Measurements from ENCODE around the gene ING1. TPM values are rescaled to one million over a fixed set of nuclear protein-coding genes. Genes with fewer than 3 reads are reported as not detected.

The ING1 gene
- total and polyA plus RNA-seq, 2 of the 4 experiments (the other 2 are of a cell fraction): 9.1 to 13.5 TPM

DNA sequence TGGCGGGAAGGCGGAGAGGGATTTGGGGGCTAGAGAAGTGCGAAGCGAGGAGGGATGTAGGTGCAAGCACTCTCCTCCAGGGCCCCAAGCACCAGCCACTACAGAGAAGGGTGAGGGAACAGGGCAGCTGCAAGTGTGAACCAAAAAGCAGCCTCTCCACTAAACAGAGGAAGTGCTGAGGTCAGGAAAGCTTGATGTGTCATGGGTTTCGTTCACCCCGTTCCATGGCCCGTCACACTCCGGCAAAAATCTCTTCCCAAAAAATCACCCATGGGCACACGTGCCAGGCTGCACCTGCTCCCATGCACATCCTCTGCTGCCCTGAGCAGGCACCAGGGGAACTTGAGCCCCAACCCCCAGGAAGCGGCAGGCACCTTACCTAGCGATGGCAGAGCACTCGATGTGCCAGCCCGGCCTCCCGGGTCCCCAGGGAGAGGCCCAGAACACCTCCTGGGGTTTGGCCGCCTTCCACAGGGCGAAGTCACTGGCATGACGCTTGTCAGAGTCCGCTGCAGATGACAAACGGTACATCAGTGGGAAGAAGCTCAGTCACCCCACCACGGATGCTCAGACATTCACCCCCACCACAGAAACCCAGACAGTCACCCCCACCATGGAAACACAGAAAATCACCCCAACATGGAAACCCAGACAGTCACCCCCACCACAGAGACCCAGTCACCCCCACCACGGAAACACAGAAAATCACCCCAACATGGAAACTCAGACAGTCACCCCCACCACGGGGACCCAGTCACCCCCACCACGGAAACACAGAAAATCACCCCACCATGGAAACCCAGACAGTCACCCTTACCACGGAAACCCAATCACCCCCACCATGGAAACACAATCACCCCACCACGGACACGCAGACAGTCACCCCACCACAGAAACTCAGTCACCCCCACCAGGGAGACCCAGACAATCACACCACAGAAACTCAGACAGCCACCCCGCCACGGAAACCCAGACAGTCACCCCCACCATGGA, 36.6 kb upstream of the ING1 start:
- ChIA-PET CTCF (no interaction called here), POLR2A (ENCODE audit: unreplicated experiment) (interaction anchor here (0.7 kb wide), 1 partner anchor 36 kb away, joined by 4 read pairs; no protein-coding TSS in a partner anchor)
- no peak overlapping the region for H3K27ac ChIP-seq (ENCODE audit: insufficient read depth, low read length)
- H3K4me1 ChIP-seq (ENCODE audit: control insufficient read depth, insufficient read depth, low read length): no peaks in the 10 kb centered on the region
- H2BK5ac ChIP-seq (ENCODE audit: low read depth, low read length, poor library complexity, severe bottlenecking): no peak overlapping the region
- no TSS peak for BruUV-seq (replicated peaks)
- peaks cover 43% of the 10 kb centered on the region for H3K36me3 ChIP-seq (ENCODE audit: control insufficient read depth, insufficient read depth, low read length)
- H2BK120ac ChIP-seq (ENCODE audit: low read depth, low read length): no peak overlapping the region
- H2BK20ac ChIP-seq (ENCODE audit: low read depth, low read length): no peak overlapping the region
- peaks cover 10 to 12% of the 10 kb centered on the region in 2 experiments; a peak in 3 of 4 replicates for H3K79me1 ChIP-seq (ENCODE audit: low read depth in 1 of 2, low read length in 2 of 2)
- H4K91ac ChIP-seq (ENCODE audit: insufficient read depth, low read depth, low read length): no peak overlapping the region
- no peak overlapping the region for H2AK5ac ChIP-seq (ENCODE audit: low read depth, low read length)
- no peak overlapping the region for H3K23ac ChIP-seq (ENCODE audit: low read depth, low read length)
- no peak for ATAC-seq (ENCODE audit: low read depth)
- no peak overlapping the region for H2AK9ac ChIP-seq (replicated peaks; ENCODE audit: low read depth, low read length, poor library complexity)
- H4K8ac ChIP-seq (ENCODE audit: low read depth in 2 of 2, low read length in 2 of 2): no peak overlapping the region
- H4K5ac ChIP-seq (ENCODE audit: low read depth, low read length): no peak overlapping the region
- intact Hi-C loops (cut with micrococcal nuclease) (no loop called here), dilution Hi-C loops (cut with HindIII; ENCODE audit: low sequenced_read_pairs, unreplicated experiment) (no loop called here), in situ Hi-C loops (cut with MboI; ENCODE audit: low sequenced_read_pairs) (no loop called here)
- H2AFZ ChIP-seq (replicated peaks; ENCODE audit: low read length, poor library complexity): no peak overlapping the region
- no peak overlapping the region for H3K18ac ChIP-seq (ENCODE audit: low read depth, low read length)
- H3K4ac ChIP-seq (ENCODE audit: low read depth, low read length): no peak overlapping the region
- H3K4me2 ChIP-seq (ENCODE audit: low read depth, low read length): no peak overlapping the region
- no peak overlapping the region for H3K56ac ChIP-seq (ENCODE audit: extremely low read depth, insufficient read depth, low read length)
- no peaks in the 10 kb centered on the region for H3K27me3 ChIP-seq (ENCODE audit: control insufficient read depth, insufficient read depth, low read length)
- H4K20me1 ChIP-seq (ENCODE audit: insufficient read depth, low read length): peaks cover 6% of the 10 kb centered on the region; the same call in 1 of the 2 replicates
- H3K9me1 ChIP-seq (ENCODE audit: insufficient read depth, low read length): 0 out of 2 replicates have a peak, but pooled peaks cover 3% of the 10 kb centered on the region
- H3K9me3 ChIP-seq (ENCODE audit: control insufficient read depth, insufficient read depth, low read length): no peaks in the 10 kb centered on the region
- no peak overlapping the region for H3K9ac ChIP-seq (ENCODE audit: low read depth, low read length)
- 88% methylated on average over 12 of the region's 28 CpGs; no CpG with 5 or more reads in 1 of the 2 experiments for WGBS, 2 experiments (ENCODE audit: extremely low coverage in 2 of 2, insufficient read length in 1 of 2)
- no peak overlapping the region for H3K4me3 ChIP-seq (ENCODE audit: insufficient read depth, low read depth, low read length)
- H2BK15ac ChIP-seq (ENCODE audit: low read depth, low read length): no peak overlapping the region
- no peak overlapping the region for H3K14ac ChIP-seq (replicated peaks; ENCODE audit: low read depth, low read length)
- no peak for DNase-seq
- TF ChIP-seq CHD1 (IDR thresholded peaks at IDR 0.05; ENCODE audit: low read depth, low read length) (no peak), MAZ (IDR thresholded peaks at IDR 0.05; ENCODE audit: borderline replicate concordance, low read depth, low read length) (no peak), MAFK (IDR thresholded peaks at IDR 0.05; ENCODE audit: low read depth, low read length) (no peak), CTCF (conservative IDR thresholded peaks at IDR 0.05; ENCODE audit: low read depth, low read length) (no peak), SMC3 (IDR thresholded peaks at IDR 0.05; ENCODE audit: low read depth, low read length) (no peak), RFX5 (IDR thresholded peaks at IDR 0.05; ENCODE audit: low read depth, low read length) (no peak), MXI1 (IDR thresholded peaks at IDR 0.05; ENCODE audit: borderline replicate concordance, low read depth, low read length) (no peak), RCOR1 (IDR thresholded peaks at IDR 0.05; ENCODE audit: insufficient replicate concordance, low read length) (no peak), FOS (IDR thresholded peaks at IDR 0.05; ENCODE audit: low read depth, low read length) (no peak), RAD21 (IDR thresholded peaks at IDR 0.05; ENCODE audit: low read length) (no peak), CEBPB (IDR thresholded peaks at IDR 0.05; ENCODE audit: low read depth, low read length) (no peak)
- TF ChIP-seq, protein P1, sequence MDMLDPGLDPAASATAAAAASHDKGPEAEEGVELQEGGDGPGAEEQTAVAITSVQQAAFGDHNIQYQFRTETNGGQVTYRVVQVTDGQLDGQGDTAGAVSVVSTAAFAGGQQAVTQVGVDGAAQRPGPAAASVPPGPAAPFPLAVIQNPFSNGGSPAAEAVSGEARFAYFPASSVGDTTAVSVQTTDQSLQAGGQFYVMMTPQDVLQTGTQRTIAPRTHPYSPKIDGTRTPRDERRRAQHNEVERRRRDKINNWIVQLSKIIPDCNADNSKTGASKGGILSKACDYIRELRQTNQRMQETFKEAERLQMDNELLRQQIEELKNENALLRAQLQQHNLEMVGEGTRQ (IDR thresholded peaks at IDR 0.05; ENCODE audit: low read depth, low read length): no peak
- TF ChIP-seq, protein P2, sequence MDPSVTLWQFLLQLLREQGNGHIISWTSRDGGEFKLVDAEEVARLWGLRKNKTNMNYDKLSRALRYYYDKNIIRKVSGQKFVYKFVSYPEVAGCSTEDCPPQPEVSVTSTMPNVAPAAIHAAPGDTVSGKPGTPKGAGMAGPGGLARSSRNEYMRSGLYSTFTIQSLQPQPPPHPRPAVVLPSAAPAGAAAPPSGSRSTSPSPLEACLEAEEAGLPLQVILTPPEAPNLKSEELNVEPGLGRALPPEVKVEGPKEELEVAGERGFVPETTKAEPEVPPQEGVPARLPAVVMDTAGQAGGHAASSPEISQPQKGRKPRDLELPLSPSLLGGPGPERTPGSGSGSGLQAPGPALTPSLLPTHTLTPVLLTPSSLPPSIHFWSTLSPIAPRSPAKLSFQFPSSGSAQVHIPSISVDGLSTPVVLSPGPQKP (IDR thresholded peaks at IDR 0.05; ENCODE audit: borderline replicate concordance, low read depth, low read length): no peak

Data from IMR-90 (cell line).